HL-60 (cell line): ENCODE results near the gene GRK5.

ENCODE experiments used
- DNase-seq, 2 experiments: peaks; one replicate each; pipeline ENCODE4 v3.0.0-alpha.2; 2010 to 2020; ENCODE audit warnings: low read depth in 1 of 2, low spot score in 1 of 2
- H3K27ac ChIP-seq: fragments of 250-450 bp; sonication (Bioruptor Pico); replicated peaks from 2 replicates; pipeline ENCODE4 v1.5.1; 2020; ENCODE audit warnings: mild to moderate bottlenecking, moderate library complexity
- H3K27me3 ChIP-seq: fragments of 250-450 bp; sonication (Bioruptor Pico); 2 replicates; pipeline ENCODE4 v1.5.1; 2021; ENCODE audit warnings: mild to moderate bottlenecking, moderate library complexity; ENCODE audit not compliant: insufficient read depth, poor library complexity, severe bottlenecking
- H3K4me3 ChIP-seq: replicated peaks from 2 replicates; pipeline ENCODE4 v1.5.1; 2011; ENCODE audit warnings: mild to moderate bottlenecking, control low read depth, low read length; ENCODE audit not compliant: insufficient read depth
- GABPA ChIP-seq: IDR thresholded peaks from 2 replicates; pipeline ENCODE4 v1.6.1; 2012; ENCODE audit warnings: low read depth
- POLR2AphosphoS5 ChIP-seq: IDR thresholded peaks from 2 replicates; pipeline ENCODE4 v1.6.1; 2012; ENCODE audit warnings: low read depth
- REST ChIP-seq: IDR thresholded peaks from 2 replicates; pipeline ENCODE4 v1.6.1; 2012; ENCODE audit warnings: low read depth; ENCODE audit not compliant: insufficient replicate concordance
- SPI1 ChIP-seq: IDR thresholded peaks from 2 replicates; pipeline ENCODE4 v1.6.1; 2012; ENCODE audit warnings: low read depth, mild to moderate bottlenecking, borderline replicate concordance
- TF ChIP-seq, protein P1 (sequence below): IDR thresholded peaks from one replicate; pipeline ENCODE4 v1.5.1; 2011; ENCODE audit warnings: low read length, control low read depth, inconsistent platforms; ENCODE audit not compliant: insufficient read depth

The GRK5 gene

GRCh38 chr10:119409385-119409784, 202.0 kb downstream of the GRK5 start:
- TF ChIP-seq POLR2AphosphoS5: no peak
- TF ChIP-seq, protein P1, sequence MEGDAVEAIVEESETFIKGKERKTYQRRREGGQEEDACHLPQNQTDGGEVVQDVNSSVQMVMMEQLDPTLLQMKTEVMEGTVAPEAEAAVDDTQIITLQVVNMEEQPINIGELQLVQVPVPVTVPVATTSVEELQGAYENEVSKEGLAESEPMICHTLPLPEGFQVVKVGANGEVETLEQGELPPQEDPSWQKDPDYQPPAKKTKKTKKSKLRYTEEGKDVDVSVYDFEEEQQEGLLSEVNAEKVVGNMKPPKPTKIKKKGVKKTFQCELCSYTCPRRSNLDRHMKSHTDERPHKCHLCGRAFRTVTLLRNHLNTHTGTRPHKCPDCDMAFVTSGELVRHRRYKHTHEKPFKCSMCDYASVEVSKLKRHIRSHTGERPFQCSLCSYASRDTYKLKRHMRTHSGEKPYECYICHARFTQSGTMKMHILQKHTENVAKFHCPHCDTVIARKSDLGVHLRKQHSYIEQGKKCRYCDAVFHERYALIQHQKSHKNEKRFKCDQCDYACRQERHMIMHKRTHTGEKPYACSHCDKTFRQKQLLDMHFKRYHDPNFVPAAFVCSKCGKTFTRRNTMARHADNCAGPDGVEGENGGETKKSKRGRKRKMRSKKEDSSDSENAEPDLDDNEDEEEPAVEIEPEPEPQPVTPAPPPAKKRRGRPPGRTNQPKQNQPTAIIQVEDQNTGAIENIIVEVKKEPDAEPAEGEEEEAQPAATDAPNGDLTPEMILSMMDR: no peak
- TF ChIP-seq REST: no peak
- no peak for TF ChIP-seq SPI1
- TF ChIP-seq GABPA: no peak
- H3K27ac ChIP-seq: no peak overlapping the region
- no peak for DNase-seq

DNA sequence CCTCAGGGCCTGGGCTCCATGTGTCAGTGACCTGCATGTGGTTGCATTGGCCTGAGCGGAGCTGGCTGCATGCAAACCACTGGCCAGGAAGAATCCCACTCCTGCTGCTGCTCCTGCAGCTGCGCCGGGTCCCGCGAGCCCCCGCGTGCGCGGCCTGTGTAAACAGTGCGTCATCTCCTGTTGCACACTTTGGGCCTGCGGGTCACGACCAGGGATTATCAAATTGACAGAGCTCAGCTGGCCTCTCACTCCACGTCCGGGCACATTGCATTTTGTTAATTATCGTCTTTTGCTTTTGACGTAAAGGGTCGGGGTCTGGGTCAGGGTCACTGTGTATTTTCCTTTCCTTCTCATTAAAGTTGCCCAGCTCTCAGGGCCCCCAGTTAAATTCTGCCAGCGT, 202.5 kb downstream of the GRK5 start:
- TF ChIP-seq REST (no peak), SPI1 (no peak), GABPA (no peak), POLR2AphosphoS5 (no peak)
- TF ChIP-seq, protein P1: no peak

More at GRCh38 chr10:119409385-119409784, 202.0 kb downstream of the GRK5 start:
- Histone ChIP-seq H3K4me3 (no peak overlapping the region), H3K27me3 (no peaks in the 10 kb centered on the region)

DNA sequence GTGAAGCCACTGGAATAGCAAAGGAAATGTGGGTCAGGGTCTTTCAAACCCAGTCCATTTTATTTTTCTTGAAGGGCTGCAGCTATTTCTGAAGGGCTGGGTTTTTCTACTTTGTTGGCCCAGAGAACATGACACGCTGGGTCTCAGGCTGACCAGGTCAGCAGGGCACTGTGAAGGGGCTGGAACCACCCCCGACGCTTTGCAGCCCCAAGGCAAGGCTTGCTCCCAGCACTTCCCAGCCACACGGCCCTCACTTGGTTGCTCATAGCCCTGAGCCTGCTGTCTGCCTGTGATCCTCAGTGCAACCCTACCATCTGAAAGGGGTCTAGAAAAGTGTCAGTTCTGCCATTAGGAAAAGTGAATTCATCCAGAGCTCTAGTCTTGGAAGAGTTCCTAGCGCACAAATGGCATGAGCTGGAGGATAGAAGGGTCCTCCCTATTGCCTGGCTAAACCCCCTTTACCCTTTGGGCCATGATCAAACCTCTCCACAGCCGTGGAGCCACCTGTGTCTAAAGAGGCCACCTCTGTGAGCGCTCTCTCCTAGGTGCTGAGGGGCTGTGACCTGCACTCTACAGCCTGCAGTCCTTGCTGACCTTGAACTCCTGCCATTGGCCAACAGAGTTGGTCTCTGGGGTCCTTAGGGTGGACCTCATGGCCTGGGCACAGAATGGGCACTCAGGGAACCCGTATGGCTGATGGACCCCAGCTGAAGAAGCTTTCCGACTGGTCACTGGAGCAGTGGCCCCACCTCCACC, 203.2 kb downstream of the GRK5 start:
- no peak for TF ChIP-seq GABPA
- TF ChIP-seq, protein P1: no peak
- DNase-seq: no peak
- Histone ChIP-seq H3K4me3 (no peak overlapping the region), H3K27ac (no peak overlapping the region), H3K27me3 (no peaks in the 10 kb centered on the region)

More for the DNA sequence above, 202.5 kb downstream of the GRK5 start:
- H3K27ac ChIP-seq: no peak overlapping the region
- DNase-seq: no peak
- no peak overlapping the region for H3K4me3 ChIP-seq
- no peaks in the 10 kb centered on the region for H3K27me3 ChIP-seq
